K562 (cell line): ENCODE results near the gene TTC9C. TPM values are rescaled to one million over a fixed set of nuclear protein-coding genes. Genes with fewer than 3 reads are reported as not detected.

Source experiments
- CHD1 ChIP-seq: fragments of 200-600 bp; sonication (generic); IDR thresholded peaks from one replicate; pipeline ENCODE4 v1.6.1; 2012; ENCODE audit warnings: mild to moderate bottlenecking, moderate library complexity, low read length, inconsistent platforms
- CREM ChIP-seq: IDR thresholded peaks from 2 replicates; pipeline ENCODE4 v1.6.1; 2014; ENCODE audit warnings: antibody characterized with exemption, low read depth
- DEAF1 ChIP-seq: fragments of 450-650 bp; formaldehyde crosslinking; IDR thresholded peaks from 2 replicates; pipeline ENCODE4 v1.4.0; 2020; ENCODE audit warnings: mild to moderate bottlenecking, moderate library complexity
- GABPA ChIP-seq: fragments of 200-800 bp; sonication (Bioruptor generic); conservative IDR thresholded peaks from 2 replicates; pipeline ENCODE4 v1.6.1; 2016; ENCODE audit warnings: low read depth, missing genetic modification characterization, missing compliant biosample characterization
- GATAD2A ChIP-seq: fragments of 450-650 bp; IDR thresholded peaks from 2 replicates; pipeline ENCODE4 v1.6.1; 2017
- GMEB1 ChIP-seq: fragments of 250-450 bp; sonication (Bioruptor Pico); IDR thresholded peaks from 2 replicates; pipeline ENCODE4 v1.4.0; 2020; ENCODE audit warnings: mild to moderate bottlenecking
- GTF2F1 ChIP-seq: IDR thresholded peaks from 2 replicates; pipeline ENCODE4 v1.6.1; 2011; ENCODE audit warnings: low read depth, low read length, improper control_type of control experiment
- HCFC1 ChIP-seq: IDR thresholded peaks from 2 replicates; pipeline ENCODE4 v1.6.1; 2012; ENCODE audit warnings: low read depth, low read length, improper control_type of control experiment
- HNRNPLL ChIP-seq: fragments of 200-400 bp; formaldehyde crosslinking; IDR thresholded peaks from 2 replicates; pipeline ENCODE4 v1.6.1; 2017; ENCODE audit warnings: low read length, low read depth, mild to moderate bottlenecking; ENCODE audit not compliant: poor library complexity, severe bottlenecking
- ILF3 ChIP-seq: fragments of 450-650 bp; IDR thresholded peaks from 2 replicates; pipeline ENCODE4 v1.6.1; 2018; ENCODE audit warnings: antibody characterized with exemption, mild to moderate bottlenecking, moderate library complexity, borderline replicate concordance
- ILK ChIP-seq: fragments of 450-650 bp; IDR thresholded peaks from 2 replicates; pipeline ENCODE4 v1.6.1; 2016; ENCODE audit warnings: missing genetic modification characterization, low read depth, mild to moderate bottlenecking, missing compliant biosample characterization, moderate library complexity, borderline replicate concordance
- L3MBTL2 ChIP-seq: fragments of 450-650 bp; IDR thresholded peaks from 2 replicates; pipeline ENCODE4 v1.6.1; 2016; ENCODE audit warnings: mild to moderate bottlenecking, moderate library complexity
- MTA3 ChIP-seq: fragments of 450-650 bp; formaldehyde crosslinking; IDR thresholded peaks from 2 replicates; pipeline ENCODE4 v1.6.1; 2017; ENCODE audit warnings: mild to moderate bottlenecking, borderline replicate concordance
- NBN ChIP-seq: fragments of 450-650 bp; IDR thresholded peaks from 2 replicates; pipeline ENCODE4 v1.6.1; 2016; ENCODE audit warnings: low read depth, mild to moderate bottlenecking
- PRDM10 ChIP-seq: fragments of 450-650 bp; IDR thresholded peaks from 2 replicates; pipeline ENCODE4 v1.6.1; 2018; ENCODE audit not compliant: partially characterized antibody
- SIN3B ChIP-seq: fragments of 450-650 bp; IDR thresholded peaks from 2 replicates; pipeline ENCODE4 v1.6.1; 2017; ENCODE audit warnings: low read depth, mild to moderate bottlenecking, moderate library complexity
- ZNF384 ChIP-seq: IDR thresholded peaks from 2 replicates; pipeline ENCODE4 v1.6.1; 2012; ENCODE audit warnings: low read depth, low read length, improper control_type of control experiment
- ZNF740 ChIP-seq, 3 experiments: fragments of 200-800 bp in 1 of 3; sonication (Bioruptor generic) in 1 of 3; sonication (generic) in 1 of 3; formaldehyde crosslinking in 1 of 3; IDR thresholded peaks; 2 replicates each; pipeline versions ENCODE4 v1.6.1 to v1.8.0; 2016 to 2022; ENCODE audit warnings: mild to moderate bottlenecking in 2 of 3, missing compliant biosample characterization in 2 of 3, missing genetic modification characterization in 2 of 3, missing genetic modification reagents in 1 of 3
- ZNF830 ChIP-seq: fragments of 250-450 bp; sonication (Bioruptor Pico); IDR thresholded peaks from 2 replicates; pipeline ENCODE4 v1.5.0; 2021; ENCODE audit warnings: mild to moderate bottlenecking
- polyA plus RNA-seq, 8 experiments: library from polyadenylated mRNA; depleted of rRNA in 4 of 8; stranded (reverse) in 5 of 8; unstranded in 3 of 8; fragments of >200 nt; fragmentation: Nextera tagmentation in 2 of 8; fragmentation: Illumina TruSeq in 1 of 8; extraction: Ambion mirVana in 2 of 8; extraction: Trizol in 1 of 8; gene quantifications; 2 replicates each; pipeline versions ENCODE4 v1.2.1 to v1.2.3, GENCODE V29; 2011 to 2014; ENCODE audit warnings: inconsistent platforms in 1 of 8, missing spikeins in 1 of 8
- total RNA-seq, 7 experiments: library from RNA; depleted of rRNA in 6 of 7; stranded (reverse); fragments of >200 nt in 6 of 7; fragmentation: Illumina TruSeq in 2 of 7; extraction: Trizol in 2 of 7; gene quantifications; 2 replicates each; pipeline versions ENCODE4 v1.2.1 to v1.2.3, GENCODE V29; 2011 to 2021; ENCODE audit warnings: low replicate concordance in 1 of 7

The TTC9C gene
- total and polyA plus RNA-seq, 9 of the 15 experiments (the other 6 are each of a cell fraction or from before 2014, with no cell fraction given): 32.8 to 59.0 (median 37.1) TPM

- TF ChIP-seq HNRNPLL (peak; percentile 87), ZNF384 (peak; percentile 41; the same call in 1 of the 2 replicates), HCFC1 (peak; percentile 61), ILF3 (no peak), PRDM10 (peak; percentile 34), MTA3 (peak; percentile 11; the same call in 1 of the 2 replicates), GTF2F1 (0 out of 2 replicates have a peak, but pooled peaks have one; percentile 30), GMEB1 (no peak), CREM (peak; percentile 69), NBN (peak; percentile 59), ZNF830 (0 out of 2 replicates have a peak, but pooled peaks have one; percentile 12), CHD1 (peak; percentile 90), L3MBTL2 (0 out of 2 replicates have a peak, but pooled peaks have one; percentile 47), GABPA (tag) (no peak), SIN3B (0 out of 2 replicates have a peak, but pooled peaks have one; percentile 33), GATAD2A (no peak), ILK (tag) (no peak), ZNF740 (CRISPR knock-in tag; IDR thresholded peaks at IDR 0.05) (peak; percentile 59; the same call in 1 of the 2 replicates), ZNF740 (tag; IDR thresholded peaks at IDR 0.05) (no peak), DEAF1 (peak; percentile 57; the same call in 1 of the 2 replicates)
These were observed 58.2 kb downstream of the TTC9C start (continued) for GRCh38 chr11:62786318-62787004.
